Keratinocyte (primary cell): ENCODE measurements around the gene PHPT1.

Experiments used
- CTCF ChIP-seq, 3 experiments: IDR thresholded peaks in 1 of 3; conservative IDR thresholded peaks in 1 of 3; optimal IDR thresholded peaks in 1 of 3; 2 replicates in 2 of 3; 3 replicates in 1 of 3; pipeline versions ENCODE3 to v1.5.1; 2011; ENCODE audit warnings: low read length in 3 of 3, mild to moderate bottlenecking in 3 of 3, moderate library complexity in 2 of 3, control low read depth in 1 of 3, inconsistent platforms in 1 of 3; ENCODE audit not compliant: insufficient read depth in 2 of 3; ENCODE audit errors: extremely low read depth in 1 of 3
- EZH2 ChIP-seq: IDR thresholded peaks from one replicate; pipeline ENCODE4 v1.6.1; 2012; ENCODE audit warnings: inconsistent platforms, mild to moderate bottlenecking, low read length, moderate library complexity

GRCh38 chr9:136862849-136863622, 13.8 kb downstream of the PHPT1 start:
- TF ChIP-seq CTCF (optimal IDR thresholded peaks at IDR 0.05 in 1 of 3, IDR thresholded peaks at IDR 0.05 in 1 of 3, conservative IDR thresholded peaks at IDR 0.05 in 1 of 3; ENCODE audit: extremely low read depth in 1 of 3, insufficient read depth in 2 of 3, low read length in 3 of 3), result no peak
- no peak for TF ChIP-seq EZH2
